Uterus (tissue), 2 donors: ENCODE data around the gene SPATA31E1.

Experiments
- POLR2A ChIP-seq, 2 donors: fragments of 450-650 bp; IDR thresholded peaks; one replicate each; pipeline ENCODE4 v1.6.1; 2016; ENCODE audit warnings: antibody characterized with exemption in 2 of 2, mild to moderate bottlenecking in 1 of 2, moderate library complexity in 1 of 2
- TF ChIP-seq, protein P1 (sequence below), 4 experiments: fragments of 200-600 bp in 2 of 4; fragments of 450-650 bp in 2 of 4; sonication (generic) in 2 of 4; IDR thresholded peaks; one replicate each; pipeline ENCODE4 v1.5.1; 2016 to 2019; ENCODE audit warnings: antibody characterized with exemption in 4 of 4, mild to moderate bottlenecking in 2 of 4, moderate library complexity in 1 of 4

DNA sequence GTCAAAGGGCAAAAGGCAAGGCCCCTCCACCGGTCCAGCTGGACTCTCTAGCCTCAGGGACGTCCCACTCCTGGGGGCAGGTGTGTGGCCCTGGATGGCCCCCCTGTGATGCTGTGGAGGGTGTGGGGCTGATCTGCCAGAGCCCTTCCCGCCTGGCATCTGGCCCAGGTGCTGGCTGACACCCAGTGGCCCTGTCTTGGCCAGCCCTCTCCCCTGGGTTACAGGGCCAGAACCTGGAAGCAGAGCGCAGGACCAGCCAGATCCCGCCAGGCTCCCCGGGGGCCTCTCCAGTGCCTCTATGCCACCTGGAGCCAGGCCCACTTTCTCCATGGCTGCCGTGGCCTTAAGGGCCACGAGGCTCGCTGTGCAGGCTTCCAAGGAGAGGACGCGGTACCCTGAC, 22.9 kb upstream of the SPATA31E1 start:
- TF ChIP-seq, protein P1, sequence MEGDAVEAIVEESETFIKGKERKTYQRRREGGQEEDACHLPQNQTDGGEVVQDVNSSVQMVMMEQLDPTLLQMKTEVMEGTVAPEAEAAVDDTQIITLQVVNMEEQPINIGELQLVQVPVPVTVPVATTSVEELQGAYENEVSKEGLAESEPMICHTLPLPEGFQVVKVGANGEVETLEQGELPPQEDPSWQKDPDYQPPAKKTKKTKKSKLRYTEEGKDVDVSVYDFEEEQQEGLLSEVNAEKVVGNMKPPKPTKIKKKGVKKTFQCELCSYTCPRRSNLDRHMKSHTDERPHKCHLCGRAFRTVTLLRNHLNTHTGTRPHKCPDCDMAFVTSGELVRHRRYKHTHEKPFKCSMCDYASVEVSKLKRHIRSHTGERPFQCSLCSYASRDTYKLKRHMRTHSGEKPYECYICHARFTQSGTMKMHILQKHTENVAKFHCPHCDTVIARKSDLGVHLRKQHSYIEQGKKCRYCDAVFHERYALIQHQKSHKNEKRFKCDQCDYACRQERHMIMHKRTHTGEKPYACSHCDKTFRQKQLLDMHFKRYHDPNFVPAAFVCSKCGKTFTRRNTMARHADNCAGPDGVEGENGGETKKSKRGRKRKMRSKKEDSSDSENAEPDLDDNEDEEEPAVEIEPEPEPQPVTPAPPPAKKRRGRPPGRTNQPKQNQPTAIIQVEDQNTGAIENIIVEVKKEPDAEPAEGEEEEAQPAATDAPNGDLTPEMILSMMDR (IDR thresholded peaks at IDR 0.05), result no peak
- TF ChIP-seq POLR2A (IDR thresholded peaks at IDR 0.05), result no peak
